Ascending aorta (tissue), 2 donors: ENCODE results near the gene CDK17. TPM values are rescaled to one million over a fixed set of nuclear protein-coding genes. Genes with fewer than 3 reads are reported as not detected.

Source experiments
- DNase-seq, 2 donors: peaks; one replicate each; pipeline ENCODE4 v3.0.0-alpha.2; 2019; ENCODE audit warnings: low spot score in 2 of 2
- H3K27ac ChIP-seq, 2 donors: fragments of 200-600 bp; sonication (generic); one replicate each; pipeline ENCODE4 v1.5.1; 2016 to 2017; ENCODE audit warnings: mild to moderate bottlenecking in 1 of 2
- H3K27me3 ChIP-seq: fragments of 200-600 bp; sonication (generic); one replicate; pipeline ENCODE4 v1.5.1; 2017
- H3K36me3 ChIP-seq, 2 donors: fragments of 200-600 bp; sonication (generic); one replicate each; pipeline ENCODE4 v1.5.1; 2016
- H3K4me1 ChIP-seq, 2 donors: fragments of 200-600 bp; sonication (generic); one replicate each; pipeline ENCODE4 v1.5.1; 2016 to 2017; ENCODE audit warnings: mild to moderate bottlenecking in 1 of 2
- H3K4me3 ChIP-seq, 2 donors: fragments of 200-600 bp; sonication (generic); one replicate each; pipeline ENCODE4 v1.5.1; 2016 to 2017; ENCODE audit warnings: mild to moderate bottlenecking in 1 of 2
- H3K9me3 ChIP-seq, 2 donors: fragments of 200-600 bp; sonication (generic); one replicate each; pipeline ENCODE4 v1.5.1; 2016
- intact Hi-C: fragments of 100-400 bp; cut with DNase I; formaldehyde crosslinking; loops from one replicate; pipeline ENCODE4 v1.15.1; 2023
- total RNA-seq: library from RNA; depleted of rRNA; stranded (reverse); fragments of >200 nt; gene quantifications from one replicate; pipeline ENCODE4 v1.1.0, GENCODE V29; 2016
- TF ChIP-seq, protein P1 (sequence below), 3 experiments: fragments of 200-600 bp in 2 of 3; fragments of 450-650 bp in 1 of 3; sonication (generic) in 2 of 3; IDR thresholded peaks; one replicate each; pipeline ENCODE4 v1.5.1; 2016 to 2019; ENCODE audit warnings: antibody characterized with exemption in 3 of 3, mild to moderate bottlenecking in 1 of 3, moderate library complexity in 1 of 3

CDK17 gene
- total RNA-seq, 1 donor from 2014 or later, result 49.7 TPM

DNA sequence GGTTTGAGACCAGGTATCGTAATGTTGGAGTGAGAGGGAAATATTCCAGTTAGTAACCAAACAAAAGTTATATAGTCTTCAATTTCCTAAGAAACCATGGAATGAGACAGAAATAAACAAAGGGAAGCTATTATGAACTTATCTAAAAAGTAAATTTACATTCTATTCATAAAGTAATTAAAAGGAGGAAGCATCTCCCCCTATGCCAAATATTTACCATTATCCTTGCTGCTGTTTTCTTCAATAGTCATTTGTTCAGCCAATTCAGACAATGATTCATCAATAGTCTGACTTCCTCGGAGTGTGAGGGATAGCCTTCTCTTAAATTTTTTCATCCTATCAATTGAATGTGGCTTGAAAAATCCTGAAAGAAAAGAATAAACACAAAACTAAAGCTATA is 65.7 kb downstream of the CDK17 start:
- intact Hi-C loops, result no loop called here
- Histone ChIP-seq H3K4me1 (no peaks in the 10 kb centered on the region), H3K9me3 (peaks cover 0 to 9% of the 10 kb centered on the region in 2 donors), H3K27me3 (no peaks in the 10 kb centered on the region), H3K27ac (no peak overlapping the region), H3K4me3 (no peak overlapping the region), H3K36me3 (no peaks in the 10 kb centered on the region)
- TF ChIP-seq, protein P1, sequence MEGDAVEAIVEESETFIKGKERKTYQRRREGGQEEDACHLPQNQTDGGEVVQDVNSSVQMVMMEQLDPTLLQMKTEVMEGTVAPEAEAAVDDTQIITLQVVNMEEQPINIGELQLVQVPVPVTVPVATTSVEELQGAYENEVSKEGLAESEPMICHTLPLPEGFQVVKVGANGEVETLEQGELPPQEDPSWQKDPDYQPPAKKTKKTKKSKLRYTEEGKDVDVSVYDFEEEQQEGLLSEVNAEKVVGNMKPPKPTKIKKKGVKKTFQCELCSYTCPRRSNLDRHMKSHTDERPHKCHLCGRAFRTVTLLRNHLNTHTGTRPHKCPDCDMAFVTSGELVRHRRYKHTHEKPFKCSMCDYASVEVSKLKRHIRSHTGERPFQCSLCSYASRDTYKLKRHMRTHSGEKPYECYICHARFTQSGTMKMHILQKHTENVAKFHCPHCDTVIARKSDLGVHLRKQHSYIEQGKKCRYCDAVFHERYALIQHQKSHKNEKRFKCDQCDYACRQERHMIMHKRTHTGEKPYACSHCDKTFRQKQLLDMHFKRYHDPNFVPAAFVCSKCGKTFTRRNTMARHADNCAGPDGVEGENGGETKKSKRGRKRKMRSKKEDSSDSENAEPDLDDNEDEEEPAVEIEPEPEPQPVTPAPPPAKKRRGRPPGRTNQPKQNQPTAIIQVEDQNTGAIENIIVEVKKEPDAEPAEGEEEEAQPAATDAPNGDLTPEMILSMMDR (IDR thresholded peaks at IDR 0.05), result no peak
- DNase-seq, result no peak

DNA sequence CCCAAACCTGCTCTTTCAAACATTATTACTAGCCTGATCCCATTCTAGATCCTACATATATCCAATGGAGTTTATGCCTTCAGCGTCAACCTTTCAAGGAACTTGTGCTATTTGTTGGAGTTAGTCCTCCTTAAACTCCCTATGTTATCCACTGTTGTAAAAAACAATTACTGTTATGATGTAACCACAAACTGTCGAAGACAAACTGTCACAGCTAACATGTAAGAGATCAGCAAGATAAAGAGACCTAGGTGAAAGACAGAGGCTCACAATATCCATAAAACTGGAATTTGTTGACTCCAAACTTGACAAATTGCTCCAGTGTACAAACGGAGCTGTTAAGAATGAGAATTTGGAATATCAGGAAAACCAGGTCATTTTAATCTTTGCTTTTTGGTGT is 70.7 kb downstream of the CDK17 start:
- H3K36me3 ChIP-seq, result no peaks in the 10 kb centered on the region
- TF ChIP-seq, protein P1 (IDR thresholded peaks at IDR 0.05), result no peak
- H3K27me3 ChIP-seq, result no peaks in the 10 kb centered on the region
- H3K4me3 ChIP-seq, result no peak overlapping the region
- no peak for DNase-seq
- no peak overlapping the region for H3K27ac ChIP-seq
- intact Hi-C loops, result no loop called here
- H3K9me3 ChIP-seq, result no peaks in the 10 kb centered on the region
- H3K4me1 ChIP-seq, result no peaks in the 10 kb centered on the region

DNA sequence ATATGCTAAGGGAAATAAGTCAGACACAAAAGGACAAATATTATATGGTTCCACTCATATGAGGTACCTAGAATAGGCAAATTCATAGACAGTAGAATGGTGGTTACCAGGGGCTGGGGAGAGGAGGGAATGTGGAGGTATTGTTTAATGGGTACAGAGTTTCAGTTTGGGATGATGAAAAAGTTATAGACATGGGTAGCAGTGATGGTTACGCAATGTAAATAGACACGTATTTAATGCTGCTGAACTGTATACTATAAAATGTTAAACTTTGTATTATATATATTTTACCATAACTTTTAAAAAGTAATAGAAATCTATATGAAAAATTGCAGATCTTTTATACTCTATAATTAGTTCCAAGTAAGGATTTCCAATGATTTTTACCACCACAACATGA is 71.2 kb downstream of the CDK17 start:
- intact Hi-C loops, result no loop called here
- Histone ChIP-seq H3K4me1 (no peaks in the 10 kb centered on the region), H3K27me3 (no peaks in the 10 kb centered on the region), H3K36me3 (no peaks in the 10 kb centered on the region), H3K4me3 (no peak overlapping the region), H3K27ac (no peak overlapping the region), H3K9me3 (no peaks in the 10 kb centered on the region)
- no peak for DNase-seq
- TF ChIP-seq, protein P1 (IDR thresholded peaks at IDR 0.05), result no peak

DNA sequence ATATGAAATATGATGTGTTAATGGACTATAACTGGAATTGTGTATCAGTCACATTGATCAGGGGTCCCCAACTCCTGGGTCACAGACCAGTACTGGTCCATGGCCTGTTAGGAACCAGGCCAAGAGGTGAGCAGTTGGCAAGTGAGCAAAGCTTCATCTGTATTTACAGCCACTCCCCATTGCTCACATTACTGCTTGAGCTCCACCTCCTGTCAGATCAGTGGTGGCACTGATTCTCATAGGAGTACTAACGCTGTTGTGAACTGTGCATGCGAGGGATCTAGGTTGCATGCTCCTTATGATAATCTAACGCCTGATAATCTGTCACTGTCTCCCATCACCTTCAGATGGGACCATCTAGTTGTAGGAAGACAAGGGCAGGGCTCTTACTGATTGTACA is 72.3 kb downstream of the CDK17 start:
- intact Hi-C loops, result no loop called here
- TF ChIP-seq, protein P1 (IDR thresholded peaks at IDR 0.05), result no peak
- Histone ChIP-seq H3K27me3 (no peaks in the 10 kb centered on the region), H3K9me3 (no peaks in the 10 kb centered on the region), H3K36me3 (no peaks in the 10 kb centered on the region), H3K4me3 (no peak overlapping the region), H3K4me1 (no peaks in the 10 kb centered on the region), H3K27ac (no peak overlapping the region)
- no peak for DNase-seq

DNA sequence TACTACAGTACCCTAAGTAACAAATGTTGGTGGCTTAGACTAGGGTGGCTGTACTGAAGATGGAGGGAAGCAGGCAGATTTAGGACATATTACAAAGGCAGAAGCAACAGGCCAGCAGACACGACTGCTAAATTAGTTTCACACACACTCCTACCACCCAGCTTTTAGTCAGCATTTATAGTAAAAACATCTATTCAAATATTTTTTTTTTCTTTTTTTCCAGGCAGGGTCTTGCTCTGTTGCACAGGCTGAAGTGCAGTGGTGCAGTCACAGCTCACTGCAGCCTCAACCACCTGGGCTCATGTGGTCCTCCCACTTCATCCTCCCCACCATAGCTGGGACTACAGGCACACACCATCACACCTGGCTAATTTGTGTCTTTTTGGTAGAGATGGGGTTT is 72.9 kb downstream of the CDK17 start:
- intact Hi-C loops, result no loop called here
- Histone ChIP-seq H3K4me1 (no peaks in the 10 kb centered on the region), H3K9me3 (no peaks in the 10 kb centered on the region), H3K27ac (no peak overlapping the region), H3K27me3 (no peaks in the 10 kb centered on the region), H3K36me3 (peaks cover 0 to under 1% of the 10 kb centered on the region in 2 donors), H3K4me3 (no peak overlapping the region)
- TF ChIP-seq, protein P1 (IDR thresholded peaks at IDR 0.05), result no peak
- DNase-seq, result no peak

DNA sequence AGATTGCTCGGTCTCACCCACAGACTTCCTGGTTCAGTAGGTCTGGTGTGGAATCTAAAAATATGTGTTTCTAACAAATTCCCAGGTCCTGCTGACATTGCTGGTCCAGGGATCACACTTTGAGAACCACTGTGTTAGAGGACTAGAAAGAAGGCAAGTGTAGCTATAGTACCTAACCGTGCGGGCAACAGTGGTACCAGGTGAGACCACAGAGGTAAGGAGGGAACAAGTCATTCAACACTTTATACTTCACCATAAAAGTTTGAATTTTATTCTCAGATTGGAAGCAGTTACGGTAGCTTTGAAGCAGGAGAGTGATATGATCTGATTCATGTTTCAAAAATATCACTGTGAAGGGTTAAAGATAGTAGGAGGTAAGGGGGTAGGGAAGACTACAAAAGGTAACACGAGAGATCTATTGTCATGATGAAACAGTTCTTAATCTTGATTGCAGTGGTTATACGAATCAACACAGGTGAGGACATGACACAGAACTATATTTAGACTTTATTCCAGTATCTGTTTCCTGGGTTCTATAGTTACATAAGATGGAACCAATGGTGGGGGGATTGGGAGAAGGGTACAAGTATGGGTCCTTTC is 73.5 kb downstream of the CDK17 start:
- Histone ChIP-seq H3K9me3 (no peaks in the 10 kb centered on the region), H3K36me3 (peaks cover 0 to 6% of the 10 kb centered on the region in 2 donors), H3K27me3 (no peaks in the 10 kb centered on the region), H3K4me1 (no peaks in the 10 kb centered on the region), H3K27ac (no peak overlapping the region), H3K4me3 (no peak overlapping the region)
- DNase-seq, result no peak
- TF ChIP-seq, protein P1 (IDR thresholded peaks at IDR 0.05), result no peak
- intact Hi-C loops, result no loop called here
